Urinary bladder (tissue), 4 donors: ENCODE data around the gene ARHGAP36. TPM values are rescaled to one million over a fixed set of nuclear protein-coding genes. Genes with fewer than 3 reads are reported as not detected.

Experiments
- DNase-seq: peaks from one replicate; pipeline ENCODE4 v3.0.0-alpha.2; 2015; ENCODE audit errors: extremely low spot score
- H3K27ac ChIP-seq: one replicate; pipeline ENCODE4 v1.5.1; 2013; ENCODE audit warnings: low read depth, mild to moderate bottlenecking, moderate library complexity
- H3K36me3 ChIP-seq: one replicate; pipeline ENCODE4 v1.6.1; 2013; ENCODE audit warnings: mild to moderate bottlenecking, moderate library complexity; ENCODE audit not compliant: insufficient read depth
- H3K4me1 ChIP-seq: one replicate; pipeline ENCODE4 v1.6.1; 2013; ENCODE audit warnings: mild to moderate bottlenecking, moderate library complexity; ENCODE audit not compliant: insufficient read depth
- H3K4me3 ChIP-seq: one replicate; pipeline ENCODE4 v1.5.1; 2013; ENCODE audit warnings: low read depth, low read length
- WGBS: extraction: QIAGEN DNeasy Blood & Tissue Kit; methylation state at CpG from one replicate; pipeline ENCODE4 v1.1.7; 2013; 5-methylcytosine and 5-hydroxymethylcytosine counted together
- polyA plus RNA-seq: library from polyadenylated mRNA; stranded (reverse); fragments of 200-250 nt; gene quantifications from one replicate; pipeline ENCODE4 v1.2.3, GENCODE V29; 2013
- total RNA-seq: library from RNA; depleted of rRNA; stranded (reverse); fragments of >200 nt; gene quantifications from one replicate; pipeline ENCODE4 v1.2.3, GENCODE V29; 2014
- donor health status: healthy with polysubstance abuse.
- donor health status: healthy.

The ARHGAP36 gene
- total and polyA plus RNA-seq, 2 donors, result 0.11 to 1.0 TPM

GRCh38 chrX:131136776-131137175, 78.6 kb downstream of the ARHGAP36 start:
- H3K36me3 ChIP-seq, result no peaks in the 10 kb centered on the region
- no peak for DNase-seq
- no peak overlapping the region for H3K4me3 ChIP-seq
- H3K4me1 ChIP-seq, result no peaks in the 10 kb centered on the region
- WGBS, result 96% methylated on average over 27 of the region's 27 CpGs
- H3K27ac ChIP-seq, result no peak overlapping the region

GRCh38 chrX:131139072-131139471, 80.9 kb downstream of the ARHGAP36 start:
- H3K4me1 ChIP-seq, result no peaks in the 10 kb centered on the region
- H3K27ac ChIP-seq, result no peak overlapping the region
- DNase-seq, result no peak
- H3K36me3 ChIP-seq, result no peaks in the 10 kb centered on the region
- whole genome bisulfite sequencing, result 87% methylated on average over 2 of the region's 2 CpGs
- no peak overlapping the region for H3K4me3 ChIP-seq

Other genes starting within 250 kb of the ARHGAP36 start
- 12.5 TPM for gene ENOX2, start 155.1 kb upstream of the ARHGAP36 start, total RNA-seq
- 13.9 TPM for gene ENOX2, start 155.1 kb upstream of the ARHGAP36 start, polyA plus RNA-seq
- 0.63 TPM for gene IGSF1, start 231.0 kb downstream of the ARHGAP36 start, total RNA-seq
- gene IGSF1, start 231.0 kb downstream of the ARHGAP36 start, polyA plus RNA-seq, result 0.24 TPM